ENCODE data around the gene NANS. TPM values are rescaled to one million over a fixed set of nuclear protein-coding genes. Genes with fewer than 3 reads are reported as not detected.

NANS gene
- total RNA-seq, 1 experiment from 2014 or later: 57.9 TPM

DNA sequence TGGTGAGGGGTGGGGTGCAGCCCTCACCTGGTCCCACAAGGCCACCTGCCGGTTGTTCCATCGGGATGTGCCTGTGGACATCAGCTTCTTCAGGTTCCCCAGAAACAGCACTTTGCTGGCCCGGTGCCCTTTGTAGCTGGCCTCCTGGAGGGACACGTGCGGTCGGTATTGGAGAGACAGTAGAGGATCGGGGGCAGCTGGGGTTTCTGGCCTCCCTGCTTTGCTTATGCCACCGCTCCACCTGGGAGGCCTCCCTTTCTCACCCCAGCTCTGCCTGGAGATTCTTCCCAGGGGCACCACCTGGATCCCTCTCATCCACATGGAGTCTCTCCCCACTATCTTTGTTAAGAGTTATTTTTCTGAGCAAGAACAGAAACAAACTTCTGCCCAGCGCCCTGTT lies 75.6 kb downstream of the NANS start:
- Mint-ChIP-seq H3K4me1 (peaks cover 6% of the 10 kb centered on the region), H3K4me3 (no peak overlapping the region), H3K9me3 (no peaks in the 10 kb centered on the region), H3K27me3 (ENCODE audit: low read depth) (no peaks in the 10 kb centered on the region), H3K36me3 (peaks cover 47% of the 10 kb centered on the region), H3K27ac (no peak overlapping the region)
- ChIA-PET POLR2A (no interaction called here), CTCF (no interaction called here)
- no peak for ATAC-seq
- no peak for DNase-seq (ENCODE audit: low spot score)
- TF ChIP-seq ZNF423 (CRISPR knock-in tag; IDR thresholded peaks at IDR 0.05): no peak
- TF ChIP-seq NR2C2 (CRISPR knock-in tag; IDR thresholded peaks at IDR 0.05): no peak
- TF ChIP-seq CTCF (IDR thresholded peaks at IDR 0.05): no peak
- no peak for TF ChIP-seq RELA (CRISPR knock-in tag; IDR thresholded peaks at IDR 0.05; ENCODE audit: borderline replicate concordance)
- no peak for TF ChIP-seq ZNF232 (CRISPR knock-in tag; IDR thresholded peaks at IDR 0.05)
- no peak for TF ChIP-seq ZNF512 (CRISPR knock-in tag; IDR thresholded peaks at IDR 0.05; ENCODE audit: borderline replicate concordance)
- TF ChIP-seq, protein P1, sequence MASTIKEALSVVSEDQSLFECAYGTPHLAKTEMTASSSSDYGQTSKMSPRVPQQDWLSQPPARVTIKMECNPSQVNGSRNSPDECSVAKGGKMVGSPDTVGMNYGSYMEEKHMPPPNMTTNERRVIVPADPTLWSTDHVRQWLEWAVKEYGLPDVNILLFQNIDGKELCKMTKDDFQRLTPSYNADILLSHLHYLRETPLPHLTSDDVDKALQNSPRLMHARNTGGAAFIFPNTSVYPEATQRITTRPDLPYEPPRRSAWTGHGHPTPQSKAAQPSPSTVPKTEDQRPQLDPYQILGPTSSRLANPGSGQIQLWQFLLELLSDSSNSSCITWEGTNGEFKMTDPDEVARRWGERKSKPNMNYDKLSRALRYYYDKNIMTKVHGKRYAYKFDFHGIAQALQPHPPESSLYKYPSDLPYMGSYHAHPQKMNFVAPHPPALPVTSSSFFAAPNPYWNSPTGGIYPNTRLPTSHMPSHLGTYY (CRISPR knock-in tag; IDR thresholded peaks at IDR 0.05): no peak
- TF ChIP-seq CDX4 (CRISPR knock-in tag; IDR thresholded peaks at IDR 0.05; ENCODE audit: borderline replicate concordance): no peak
- TF ChIP-seq ZNF281 (CRISPR knock-in tag; IDR thresholded peaks at IDR 0.05): no peak
- no peak for TF ChIP-seq TCF7 (CRISPR knock-in tag; IDR thresholded peaks at IDR 0.05; ENCODE audit: low read depth)

Other genes starting within 250 kb of the NANS start
- gene FOXE1, start 203.5 kb upstream of the NANS start, total RNA-seq (2021): 0.05 to 0.09 TPM (median 0.07 TPM) in 3 replicates
- 3.3 to 4.6 TPM (median 3.9 TPM) in 3 replicates for gene TRMO, start 134.2 kb upstream of the NANS start, total RNA-seq (2021)
- 0.11 to 0.14 TPM (median 0.11 TPM) in 3 replicates for gene HEMGN, start 118.6 kb upstream of the NANS start, total RNA-seq (2021)
- gene ANP32B, start 73.4 kb upstream of the NANS start, total RNA-seq (2021): 149 to 156 TPM (median 150 TPM) in 3 replicates
- 11.9 to 18.4 TPM (median 18.2 TPM) in 3 replicates for gene TRIM14, start 62.5 kb downstream of the NANS start, total RNA-seq (2021)
- 32.5 to 37.0 TPM (median 35.9 TPM) in 3 replicates for gene CORO2A, start 135.9 kb downstream of the NANS start, total RNA-seq (2021)
- 10.6 to 11.4 TPM (median 11.1 TPM) in 3 replicates for gene TBC1D2, start 198.9 kb downstream of the NANS start, total RNA-seq (2021)